Suprapubic skin (tissue), 4 donors: Measurements from ENCODE around the gene VEGFA. TPM values are rescaled to one million over a fixed set of nuclear protein-coding genes. Genes with fewer than 3 reads are reported as not detected.

Experiments
- DNase-seq, 2 donors: peaks; one replicate each; pipeline ENCODE4 v3.0.0-alpha.2; 2019; ENCODE audit warnings: low spot score in 2 of 2
- H3K27ac ChIP-seq: fragments of 200-600 bp; sonication (generic); one replicate; pipeline ENCODE4 v1.5.1; 2019
- H3K27me3 ChIP-seq: fragments of 200-600 bp; sonication (generic); one replicate; pipeline ENCODE4 v1.5.1; 2019
- H3K36me3 ChIP-seq: fragments of 200-600 bp; sonication (generic); one replicate; pipeline ENCODE4 v1.5.1; 2019
- H3K4me1 ChIP-seq: fragments of 200-600 bp; sonication (generic); one replicate; pipeline ENCODE4 v1.5.1; 2019
- H3K4me3 ChIP-seq: fragments of 200-600 bp; sonication (generic); one replicate; pipeline ENCODE4 v1.5.1; 2019; ENCODE audit warnings: mild to moderate bottlenecking
- H3K9me3 ChIP-seq: fragments of 200-600 bp; sonication (generic); one replicate; pipeline ENCODE4 v1.5.1; 2019
- EP300 ChIP-seq: sonication (generic); formaldehyde crosslinking; IDR thresholded peaks from one replicate; pipeline ENCODE4 v1.6.1; 2017; ENCODE audit warnings: antibody characterized with exemption
- POLR2A ChIP-seq, 2 donors: fragments of 450-650 bp; IDR thresholded peaks; one replicate each; pipeline ENCODE4 v1.6.1; 2017; ENCODE audit warnings: antibody characterized with exemption in 2 of 2, mild to moderate bottlenecking in 2 of 2, moderate library complexity in 2 of 2
- POLR2AphosphoS5 ChIP-seq, 3 donors: sonication (generic); formaldehyde crosslinking; IDR thresholded peaks; one replicate each; pipeline ENCODE4 v1.6.1; 2017; ENCODE audit warnings: antibody characterized with exemption in 3 of 3
- WGBS: methylation state at CpG from one replicate; pipeline ENCODE4 v1.1.5; 2018; 5-methylcytosine and 5-hydroxymethylcytosine counted together
- total RNA-seq, 4 donors: library from RNA; depleted of rRNA; stranded (reverse); fragments of >200 nt; gene quantifications; one replicate each; pipeline ENCODE4 v1.1.0, GENCODE V29; 2016
- TF ChIP-seq, protein P1 (sequence below), 2 donors: fragments of 200-600 bp in 1 of 2; fragments of 450-650 bp in 1 of 2; sonication (generic) in 1 of 2; IDR thresholded peaks; one replicate each; pipeline ENCODE4 v1.5.1; 2016 to 2019; ENCODE audit warnings: antibody characterized with exemption in 2 of 2, mild to moderate bottlenecking in 1 of 2, moderate library complexity in 1 of 2

VEGFA gene
- total RNA-seq, 4 donors from 2014 or later: 25.4 to 147 (median 43.6) TPM

- no peaks in the 10 kb centered on the region for H3K36me3 ChIP-seq
- WGBS: 86% methylated on average over 9 of the region's 11 CpGs
- H3K9me3 ChIP-seq: no peaks in the 10 kb centered on the region
- no peak overlapping the region for H3K27ac ChIP-seq
- TF ChIP-seq POLR2AphosphoS5 (IDR thresholded peaks at IDR 0.05): no peak
- no peak for TF ChIP-seq EP300
- no peak for TF ChIP-seq POLR2A (IDR thresholded peaks at IDR 0.05)
- TF ChIP-seq, protein P1, sequence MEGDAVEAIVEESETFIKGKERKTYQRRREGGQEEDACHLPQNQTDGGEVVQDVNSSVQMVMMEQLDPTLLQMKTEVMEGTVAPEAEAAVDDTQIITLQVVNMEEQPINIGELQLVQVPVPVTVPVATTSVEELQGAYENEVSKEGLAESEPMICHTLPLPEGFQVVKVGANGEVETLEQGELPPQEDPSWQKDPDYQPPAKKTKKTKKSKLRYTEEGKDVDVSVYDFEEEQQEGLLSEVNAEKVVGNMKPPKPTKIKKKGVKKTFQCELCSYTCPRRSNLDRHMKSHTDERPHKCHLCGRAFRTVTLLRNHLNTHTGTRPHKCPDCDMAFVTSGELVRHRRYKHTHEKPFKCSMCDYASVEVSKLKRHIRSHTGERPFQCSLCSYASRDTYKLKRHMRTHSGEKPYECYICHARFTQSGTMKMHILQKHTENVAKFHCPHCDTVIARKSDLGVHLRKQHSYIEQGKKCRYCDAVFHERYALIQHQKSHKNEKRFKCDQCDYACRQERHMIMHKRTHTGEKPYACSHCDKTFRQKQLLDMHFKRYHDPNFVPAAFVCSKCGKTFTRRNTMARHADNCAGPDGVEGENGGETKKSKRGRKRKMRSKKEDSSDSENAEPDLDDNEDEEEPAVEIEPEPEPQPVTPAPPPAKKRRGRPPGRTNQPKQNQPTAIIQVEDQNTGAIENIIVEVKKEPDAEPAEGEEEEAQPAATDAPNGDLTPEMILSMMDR (IDR thresholded peaks at IDR 0.05): no peak
- DNase-seq: no peak
- no peaks in the 10 kb centered on the region for H3K27me3 ChIP-seq
- H3K4me3 ChIP-seq: no peak overlapping the region
- H3K4me1 ChIP-seq: peaks cover 27% of the 10 kb centered on the region
Observed at GRCh38 chr6:43796903-43797890, 27.2 kb downstream of the VEGFA start.

- no peaks in the 10 kb centered on the region for H3K36me3 ChIP-seq
- H3K4me3 ChIP-seq: no peak overlapping the region
- no peak for DNase-seq
- no peaks in the 10 kb centered on the region for H3K9me3 ChIP-seq
- 89% methylated on average over 11 of the region's 11 CpGs for WGBS
- no peaks in the 10 kb centered on the region for H3K27me3 ChIP-seq
- TF ChIP-seq POLR2A (IDR thresholded peaks at IDR 0.05) (no peak), POLR2AphosphoS5 (IDR thresholded peaks at IDR 0.05) (no peak), EP300 (no peak)
- TF ChIP-seq, protein P1 (IDR thresholded peaks at IDR 0.05): no peak
- no peak overlapping the region for H3K27ac ChIP-seq
- peaks cover 28% of the 10 kb centered on the region for H3K4me1 ChIP-seq
Observed at GRCh38 chr6:43797919-43798318, 27.9 kb downstream of the VEGFA start.

DNA sequence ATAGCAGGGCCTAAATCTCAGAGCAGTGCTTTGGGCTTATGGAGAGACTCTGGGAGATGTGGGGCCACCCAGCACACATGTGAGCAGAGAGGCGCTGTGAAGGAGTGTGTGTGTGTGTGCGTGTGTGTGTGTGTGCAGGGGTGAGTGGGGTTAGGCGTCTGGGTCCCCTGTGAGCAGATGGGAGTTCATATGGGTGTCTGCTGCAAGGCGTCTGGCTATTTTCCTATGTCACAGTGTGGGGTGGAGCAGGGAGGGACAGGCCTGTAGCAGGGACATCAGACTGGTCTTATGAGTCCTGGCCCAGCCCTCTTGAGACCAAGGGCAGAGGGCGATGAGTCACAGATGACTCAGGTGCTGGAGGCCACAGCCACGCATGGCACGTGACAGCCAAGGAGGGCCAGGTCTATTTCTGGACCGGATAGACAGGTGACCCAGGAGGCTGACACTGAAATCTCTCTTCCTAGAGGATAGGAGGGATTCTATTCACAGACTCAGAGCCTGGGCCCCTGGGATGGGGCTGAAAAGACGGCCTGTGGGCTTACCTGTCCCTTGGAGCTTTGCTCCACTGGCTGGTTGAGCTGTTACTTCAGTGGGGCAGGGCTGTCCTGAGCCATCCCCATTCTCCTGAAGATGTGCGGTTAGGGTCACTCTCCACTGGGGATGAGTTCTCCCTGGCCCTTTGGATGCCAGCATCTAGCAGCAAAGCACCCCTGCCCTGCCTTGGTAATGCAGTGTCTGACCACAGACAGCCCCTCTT is 28.9 kb downstream of the VEGFA start:
- Histone ChIP-seq H3K9me3 (no peaks in the 10 kb centered on the region), H3K27ac (no peak overlapping the region), H3K4me1 (peaks cover 32% of the 10 kb centered on the region), H3K36me3 (no peaks in the 10 kb centered on the region), H3K4me3 (no peak overlapping the region), H3K27me3 (no peaks in the 10 kb centered on the region)
- no peak for DNase-seq
- 45% methylated on average over 10 of the region's 10 CpGs for WGBS
- TF ChIP-seq POLR2AphosphoS5 (IDR thresholded peaks at IDR 0.05): no peak
- TF ChIP-seq EP300: no peak
- TF ChIP-seq, protein P1 (IDR thresholded peaks at IDR 0.05): no peak
- no peak for TF ChIP-seq POLR2A (IDR thresholded peaks at IDR 0.05)

DNA sequence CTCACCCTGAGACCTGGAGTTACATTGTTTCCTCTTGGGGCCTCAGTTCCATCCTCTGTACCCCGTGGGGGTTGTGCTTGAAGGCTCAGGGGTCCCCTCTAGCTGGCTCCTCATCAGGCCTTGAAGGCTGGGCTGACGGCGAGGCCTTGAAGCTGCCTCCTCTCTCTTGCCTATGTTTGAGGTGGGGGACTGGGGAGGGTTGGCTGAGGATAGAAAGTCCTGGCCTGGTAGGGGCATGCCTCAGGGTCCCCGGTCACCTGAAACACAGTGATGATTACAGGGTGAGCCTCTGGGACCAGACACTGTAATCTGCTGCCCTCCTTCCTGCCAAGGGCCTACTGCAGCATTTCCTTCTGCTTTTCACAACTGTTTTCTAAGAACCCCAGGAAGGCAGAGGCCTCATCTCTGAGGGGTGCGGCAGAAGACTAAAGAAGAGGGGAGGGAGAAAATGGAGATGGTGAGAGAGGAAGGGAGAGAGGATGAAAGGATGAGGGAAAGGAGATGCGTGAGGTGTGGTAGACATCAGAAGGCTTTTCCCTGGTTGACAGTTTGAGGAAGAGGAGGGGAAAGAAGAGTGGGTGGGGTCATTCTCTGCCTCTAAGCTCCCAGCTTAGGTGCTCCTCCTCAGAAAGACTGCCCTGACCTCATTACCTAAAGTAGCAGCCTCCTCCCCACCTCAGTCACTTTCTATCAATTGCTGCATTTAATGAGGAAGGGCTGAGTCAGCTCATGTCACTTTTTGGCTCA is 29.7 kb downstream of the VEGFA start:
- Histone ChIP-seq H3K4me3 (no peak overlapping the region), H3K36me3 (no peaks in the 10 kb centered on the region), H3K9me3 (no peaks in the 10 kb centered on the region), H3K4me1 (peaks cover 32% of the 10 kb centered on the region), H3K27ac (no peak overlapping the region), H3K27me3 (no peaks in the 10 kb centered on the region)
- no peak for TF ChIP-seq POLR2AphosphoS5 (IDR thresholded peaks at IDR 0.05)
- WGBS: 80% methylated on average over 6 of the region's 6 CpGs
- no peak for DNase-seq

DNA sequence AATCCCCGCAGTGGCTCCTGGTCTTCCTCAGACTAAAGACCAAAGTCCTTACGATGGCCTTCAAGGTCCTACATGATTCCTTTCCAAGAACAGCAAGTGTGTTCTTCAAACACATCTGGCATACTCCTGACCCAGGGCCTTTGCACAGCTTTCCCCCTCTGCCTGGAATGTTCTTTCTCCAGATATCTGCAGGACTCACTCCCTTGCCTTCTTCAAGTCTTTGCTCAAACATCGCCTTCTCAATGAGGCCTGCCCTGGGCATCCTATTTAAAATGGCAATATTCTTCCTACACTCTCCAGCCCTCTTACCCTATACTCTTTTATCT is 30.2 kb downstream of the VEGFA start:
- H3K27me3 ChIP-seq: no peaks in the 10 kb centered on the region
- H3K27ac ChIP-seq: no peak overlapping the region
- H3K36me3 ChIP-seq: no peaks in the 10 kb centered on the region
- TF ChIP-seq POLR2A (IDR thresholded peaks at IDR 0.05) (no peak), EP300 (no peak), POLR2AphosphoS5 (IDR thresholded peaks at IDR 0.05) (no peak)
- TF ChIP-seq, protein P1 (IDR thresholded peaks at IDR 0.05): no peak
- no peak for DNase-seq
- H3K9me3 ChIP-seq: no peaks in the 10 kb centered on the region
- no peak overlapping the region for H3K4me3 ChIP-seq
- WGBS: 58% methylated on average over 3 of the region's 3 CpGs
- H3K4me1 ChIP-seq: peaks cover 32% of the 10 kb centered on the region
